HepG2 (cell line): Measurements from ENCODE around the gene SIKE1. TPM values are rescaled to one million over a fixed set of nuclear protein-coding genes. Genes with fewer than 3 reads are reported as not detected.

Experiments used
- CBX2 ChIP-seq, 2 experiments: fragments of 200-600 bp in 1 of 2; sonication (generic); formaldehyde crosslinking in 1 of 2; IDR thresholded peaks; 2 replicates each; pipeline versions ENCODE4 v1.7.0 to v1.8.1; 2018 to 2022; ENCODE audit warnings: low read depth in 2 of 2, low read length in 1 of 2, mild to moderate bottlenecking in 1 of 2, missing genetic modification reagents in 1 of 2
- FOXP4 ChIP-seq: sonication (generic); formaldehyde crosslinking; IDR thresholded peaks from 2 replicates; pipeline ENCODE4 v1.4.0; 2020; ENCODE audit warnings: missing genetic modification reagents
- SRSF9 ChIP-seq: fragments of 200-400 bp; formaldehyde crosslinking; IDR thresholded peaks from 2 replicates; pipeline ENCODE4 v1.6.1; 2018; ENCODE audit warnings: borderline replicate concordance, mild to moderate bottlenecking, low read depth, low read length; ENCODE audit not compliant: insufficient read depth, poor library complexity, severe bottlenecking
- ZBTB42 ChIP-seq: sonication (generic); formaldehyde crosslinking; IDR thresholded peaks from 2 replicates; pipeline ENCODE4 v1.5.0; 2020; ENCODE audit warnings: mild to moderate bottlenecking, missing genetic modification reagents
- ZFP91 ChIP-seq: sonication (generic); formaldehyde crosslinking; IDR thresholded peaks from 2 replicates; pipeline ENCODE4 v1.9.0; 2022; ENCODE audit warnings: missing genetic modification reagents, mild to moderate bottlenecking, borderline replicate concordance
- ZNF318 ChIP-seq: sonication (generic); formaldehyde crosslinking; IDR thresholded peaks from 2 replicates; pipeline ENCODE4 v1.4.0; 2020; ENCODE audit warnings: mild to moderate bottlenecking, missing genetic modification reagents
- ZNF335 ChIP-seq: sonication (generic); formaldehyde crosslinking; IDR thresholded peaks from 2 replicates; pipeline ENCODE4 v1.4.0; 2020; ENCODE audit warnings: missing genetic modification reagents
- ZNF414 ChIP-seq: sonication (generic); formaldehyde crosslinking; IDR thresholded peaks from 2 replicates; pipeline ENCODE4 v1.5.0; 2020; ENCODE audit warnings: missing genetic modification reagents
- ZNF672 ChIP-seq: sonication (generic); formaldehyde crosslinking; IDR thresholded peaks from 2 replicates; pipeline ENCODE4 v1.8.1; 2022; ENCODE audit warnings: missing genetic modification reagents
- polyA plus RNA-seq, 8 experiments: library from polyadenylated mRNA; depleted of rRNA in 3 of 8; stranded (reverse) in 7 of 8; unstranded in 1 of 8; fragments of >200 nt; fragmentation: Illumina TruSeq in 4 of 8; extraction: Trizol in 4 of 8; gene quantifications; 2 replicates each; pipeline versions ENCODE4 v1.2.1 to v1.2.3, GENCODE V29; 2011 to 2016; ENCODE audit warnings: low read depth in 4 of 8, missing spikeins in 1 of 8, mixed read lengths in 1 of 8; ENCODE audit not compliant: insufficient read depth in 1 of 8
- total RNA-seq, 5 experiments: library from RNA; depleted of rRNA; stranded (reverse); fragments of >200 nt; fragmentation: Illumina TruSeq; extraction: Trizol; gene quantifications; 2 replicates each; pipeline ENCODE4 v1.2.3, GENCODE V29; 2016; ENCODE audit warnings: low read depth in 1 of 5
- TF ChIP-seq, protein P1 (sequence below): conservative IDR thresholded peaks from 2 replicates; pipeline ENCODE4 v1.6.1; 2018; ENCODE audit warnings: missing genetic modification reagents

The SIKE1 gene
- total and polyA plus RNA-seq, 2 of the 13 experiments (the other 11 are each of a cell fraction or from before 2014, with no cell fraction given): 36.5 to 58.4 TPM

- no peak for TF ChIP-seq SRSF9
- TF ChIP-seq ZNF414 (CRISPR knock-in tag): peak; percentile 80; the same call in 1 of the 2 replicates
- TF ChIP-seq ZNF318 (CRISPR knock-in tag): no peak
- TF ChIP-seq ZFP91 (CRISPR knock-in tag): peak; percentile 87; the same call in 1 of the 2 replicates
- TF ChIP-seq FOXP4 (CRISPR knock-in tag): 0 out of 2 replicates have a peak, but pooled peaks have one; percentile 8
- TF ChIP-seq CBX2 (IDR thresholded peaks at IDR 0.05; ENCODE audit: low read depth, low read length): no peak
- no peak for TF ChIP-seq CBX2 (CRISPR knock-in tag; IDR thresholded peaks at IDR 0.05; ENCODE audit: low read depth)
- no peak for TF ChIP-seq ZNF335 (CRISPR knock-in tag)
- TF ChIP-seq, protein P1, sequence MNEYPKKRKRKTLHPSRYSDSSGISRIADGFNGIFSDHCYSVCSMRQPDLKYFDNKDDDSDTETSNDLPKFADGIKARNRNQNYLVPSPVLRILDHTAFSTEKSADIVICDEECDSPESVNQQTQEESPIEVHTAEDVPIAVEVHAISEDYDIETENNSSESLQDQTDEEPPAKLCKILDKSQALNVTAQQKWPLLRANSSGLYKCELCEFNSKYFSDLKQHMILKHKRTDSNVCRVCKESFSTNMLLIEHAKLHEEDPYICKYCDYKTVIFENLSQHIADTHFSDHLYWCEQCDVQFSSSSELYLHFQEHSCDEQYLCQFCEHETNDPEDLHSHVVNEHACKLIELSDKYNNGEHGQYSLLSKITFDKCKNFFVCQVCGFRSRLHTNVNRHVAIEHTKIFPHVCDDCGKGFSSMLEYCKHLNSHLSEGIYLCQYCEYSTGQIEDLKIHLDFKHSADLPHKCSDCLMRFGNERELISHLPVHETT (CRISPR knock-in tag): 0 out of 2 replicates have a peak, but pooled peaks have one; percentile 42
- no peak for TF ChIP-seq ZNF672 (CRISPR knock-in tag)
- TF ChIP-seq ZBTB42 (CRISPR knock-in tag): no peak
Observed at GRCh38 chr1:114757455-114758255, 22.8 kb downstream of the SIKE1 start, which contains the start of gene CSDE1 (continued).
